Esophagus squamous epithelium (tissue), 5 donors: ENCODE measurements around the gene PAK4. TPM values are rescaled to one million over a fixed set of nuclear protein-coding genes. Genes with fewer than 3 reads are reported as not detected.

Experiments
- DNase-seq: peaks from one replicate; lab custom pipeline; 2025; lab: John Stamatoyannopoulos, UW
- H3K27ac ChIP-seq, 4 donors: fragments of 200-600 bp; sonication (generic); one replicate each; pipeline ENCODE4 v1.5.1; 2016 to 2019; ENCODE audit warnings: mild to moderate bottlenecking in 1 of 4
- H3K27me3 ChIP-seq, 4 donors: fragments of 200-600 bp; sonication (generic); 1 replicate in 3 of 4; 2 replicates in 1 of 4; pipeline versions ENCODE4 v1.5.1 to v1.6.0; 2017 to 2021; ENCODE audit warnings: antibody characterized with exemption in 1 of 4
- H3K36me3 ChIP-seq, 3 donors: fragments of 200-600 bp; sonication (generic); one replicate each; pipeline ENCODE4 v1.5.1; 2016 to 2019
- H3K4me1 ChIP-seq, 3 donors: fragments of 200-600 bp; sonication (generic); one replicate each; pipeline ENCODE4 v1.5.1; 2017 to 2019
- H3K4me3 ChIP-seq, 4 donors: fragments of 200-600 bp; sonication (generic); 1 replicate in 3 of 4; 2 replicates in 1 of 4; pipeline ENCODE4 v1.5.1; 2016 to 2019; ENCODE audit warnings: mild to moderate bottlenecking in 2 of 4, moderate library complexity in 1 of 4
- H3K9me3 ChIP-seq, 3 donors: fragments of 200-600 bp; sonication (generic); one replicate each; pipeline ENCODE4 v1.5.1; 2016 to 2019
- CTCF ChIP-seq, 6 experiments: fragments of 450-650 bp in 4 of 6; fragments of 200-600 bp in 2 of 6; sonication (generic) in 2 of 6; IDR thresholded peaks; one replicate each; pipeline ENCODE4 v1.5.1; 2016 to 2019; ENCODE audit warnings: antibody characterized with exemption in 6 of 6, mild to moderate bottlenecking in 4 of 6, moderate library complexity in 4 of 6
- POLR2A ChIP-seq, 4 donors: fragments of 450-650 bp; IDR thresholded peaks; one replicate each; pipeline ENCODE4 v1.6.1; 2017; ENCODE audit warnings: antibody characterized with exemption in 4 of 4, mild to moderate bottlenecking in 4 of 4, moderate library complexity in 3 of 4
- WGBS, 2 donors: methylation state at CpG; one replicate each; pipeline ENCODE4 v1.1.5; 2018; 5-methylcytosine and 5-hydroxymethylcytosine counted together
- intact Hi-C: fragments of 100-400 bp; cut with DNase I; formaldehyde crosslinking; loops from one replicate; pipeline ENCODE4 v1.15.0; 2022
- total RNA-seq, 4 donors: library from RNA; depleted of rRNA; stranded (reverse); fragments of >200 nt; gene quantifications; one replicate each; pipeline ENCODE4 v1.1.0, GENCODE V29; 2016
- donor health status: DM: yes; HTN: yes; CAD: no.

Gene PAK4
- total RNA-seq, 4 donors from 2014 or later: 12.2 to 40.1 (median 18.3) TPM

DNA sequence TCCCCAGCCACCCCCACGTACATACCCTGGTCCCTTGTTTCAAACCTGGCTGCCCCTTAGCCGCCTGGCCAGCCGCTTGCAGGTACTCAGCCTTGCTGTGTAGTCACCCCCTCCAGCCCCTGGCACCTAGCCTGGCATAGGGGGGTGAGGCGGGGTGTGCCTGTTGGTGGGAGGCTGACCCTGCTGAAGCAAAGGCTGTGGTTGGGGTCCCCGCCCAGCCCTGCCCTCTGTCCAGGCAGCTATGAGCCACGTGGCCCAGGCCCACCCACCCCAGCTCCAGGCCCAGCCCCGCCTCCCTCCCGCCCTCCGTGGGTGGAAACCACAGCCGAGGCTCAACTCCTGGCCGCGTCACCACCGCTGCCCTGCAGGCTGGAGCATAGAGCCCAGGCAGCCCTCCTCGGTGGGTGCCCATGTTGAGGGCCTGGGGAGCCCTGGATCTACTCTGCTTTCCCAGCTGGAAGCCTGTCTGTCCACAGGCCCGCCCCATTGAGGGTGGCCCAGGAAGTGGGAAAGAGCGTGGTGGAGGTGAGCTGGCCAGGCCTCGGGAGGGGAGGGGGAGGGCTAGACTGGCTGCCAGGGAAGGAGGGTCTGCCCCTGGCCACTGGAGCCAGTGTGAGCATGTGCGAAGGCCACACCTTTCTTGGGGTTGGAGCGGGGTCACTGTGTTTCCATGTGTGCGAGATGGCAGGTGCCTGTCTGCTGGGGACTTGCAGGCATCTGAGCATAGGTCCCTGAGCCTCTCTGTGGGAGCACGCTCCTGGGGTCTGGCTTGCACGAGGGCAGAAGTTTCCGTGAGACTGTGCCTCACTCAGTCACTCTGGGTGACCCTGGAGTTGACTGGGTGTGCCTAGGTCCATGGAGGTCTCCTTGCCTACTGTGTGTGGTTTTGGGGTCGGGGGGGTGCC, 31.0 kb downstream of the PAK4 start:
- Histone ChIP-seq H3K4me3 (peak overlapping the region in 2 of 4 donors; percentile 25 to 38), H3K9me3 (no peaks in the 10 kb centered on the region), H3K4me1 (peaks cover 50 to 100% (median 60%) of the 10 kb centered on the region in 3 donors), H3K27me3 (no peaks in the 10 kb centered on the region), H3K27ac (peak overlapping the region; percentile 46 to 89 (median 84)), H3K36me3 (no peaks in the 10 kb centered on the region)
- no peak for DNase-seq
- intact Hi-C loops: no loop called here
- 50 to 60% methylated on average over 3 to 6 of the region's 24 CpGs for WGBS, 2 donors
- TF ChIP-seq CTCF (IDR thresholded peaks at IDR 0.05): no peak
- no peak for TF ChIP-seq POLR2A (IDR thresholded peaks at IDR 0.05)

DNA sequence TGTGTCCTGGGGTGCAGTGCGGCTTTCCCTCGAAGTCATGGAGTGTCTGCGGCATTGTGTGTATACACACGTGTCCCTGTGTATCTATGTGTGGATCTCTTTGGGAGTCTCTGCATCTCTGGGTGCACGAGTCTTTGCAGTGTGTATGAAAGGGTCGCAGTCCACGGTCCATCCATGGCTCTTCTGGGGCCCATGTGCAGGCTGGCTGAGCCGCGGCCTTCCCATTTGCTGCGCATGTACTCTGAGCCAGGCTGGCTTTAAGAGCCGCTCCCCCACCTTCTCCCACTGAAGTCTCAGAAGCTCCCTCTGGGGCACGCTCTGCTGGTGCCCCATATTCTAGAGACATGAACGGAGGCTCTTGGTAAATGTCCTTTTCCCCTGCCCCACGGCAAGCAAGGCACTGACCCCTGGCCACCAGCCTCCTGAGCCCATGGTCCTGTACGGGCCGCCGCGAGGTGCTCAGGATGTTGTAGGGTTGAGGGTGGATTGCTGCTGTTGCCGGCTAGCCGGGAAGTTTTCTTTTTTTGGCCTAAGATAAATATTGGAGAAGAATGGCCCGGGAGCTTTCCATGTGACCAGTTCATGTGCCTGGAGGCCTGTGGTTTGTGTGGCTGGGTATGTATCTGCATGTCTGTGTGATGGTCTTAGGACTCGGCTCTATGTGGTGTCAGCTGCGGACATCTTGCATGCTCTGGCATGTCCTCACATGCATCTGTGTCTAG, 31.9 kb downstream of the PAK4 start:
- Histone ChIP-seq H3K9me3 (no peaks in the 10 kb centered on the region), H3K27ac (peak overlapping the region in 1 of 4 donors; percentile 88), H3K27me3 (no peaks in the 10 kb centered on the region), H3K4me1 (peaks cover 50 to 99% (median 61%) of the 10 kb centered on the region in 3 donors), H3K36me3 (no peaks in the 10 kb centered on the region), H3K4me3 (peak overlapping the region in 1 of 4 donors; percentile 25)
- intact Hi-C loops: no loop called here
- DNase-seq: no peak
- 58 to 65% methylated on average over 12 to 14 of the region's 23 CpGs for WGBS, 2 donors
- TF ChIP-seq CTCF (IDR thresholded peaks at IDR 0.05): no peak
- TF ChIP-seq POLR2A (IDR thresholded peaks at IDR 0.05): no peak

GRCh38 chr19:39157997-39158389, 32.4 kb downstream of the PAK4 start:
- no peak for TF ChIP-seq POLR2A (IDR thresholded peaks at IDR 0.05)
- TF ChIP-seq CTCF (IDR thresholded peaks at IDR 0.05): no peak
- WGBS, 2 donors: 86 to 92% methylated on average over 14 of the region's 15 CpGs
- DNase-seq: no peak
- Histone ChIP-seq H3K9me3 (no peaks in the 10 kb centered on the region), H3K4me1 (peaks cover 50 to 96% (median 61%) of the 10 kb centered on the region in 3 donors), H3K27me3 (no peaks in the 10 kb centered on the region), H3K27ac (no peak overlapping the region), H3K4me3 (no peak overlapping the region), H3K36me3 (no peaks in the 10 kb centered on the region)
- intact Hi-C loops: no loop called here

- no peaks in the 10 kb centered on the region for H3K27me3 ChIP-seq
- 75 to 86% methylated on average over 6 to 9 of the region's 12 CpGs for WGBS, 2 donors
- intact Hi-C loops: no loop called here
- no peak for DNase-seq
- H3K36me3 ChIP-seq: no peaks in the 10 kb centered on the region
- no peak overlapping the region for H3K4me3 ChIP-seq
- peaks cover 50 to 89% (median 58%) of the 10 kb centered on the region in 3 donors for H3K4me1 ChIP-seq
- no peak overlapping the region for H3K27ac ChIP-seq
- no peak for TF ChIP-seq POLR2A (IDR thresholded peaks at IDR 0.05)
- TF ChIP-seq CTCF (IDR thresholded peaks at IDR 0.05): no peak
- H3K9me3 ChIP-seq: no peaks in the 10 kb centered on the region
Measured at GRCh38 chr19:39158646-39159260, 33.2 kb downstream of the PAK4 start.
